K562 treated with DMSO at 1 percent for 48 hours (cell line): ENCODE measurements around the gene MGA. TPM values are rescaled to one million over a fixed set of nuclear protein-coding genes. Genes with fewer than 3 reads are reported as not detected.

ENCODE experiments used
- total RNA-seq: library from RNA; unstranded; fragments of 300-600 nt; gene quantifications from 2 replicates; pipeline ENCODE4 v1.2.3, GENCODE V29; 2022; ENCODE audit warnings: low replicate concordance; ENCODE audit errors: extremely low read depth

MGA gene
- not detected in 2 replicates for total RNA-seq

DNA sequence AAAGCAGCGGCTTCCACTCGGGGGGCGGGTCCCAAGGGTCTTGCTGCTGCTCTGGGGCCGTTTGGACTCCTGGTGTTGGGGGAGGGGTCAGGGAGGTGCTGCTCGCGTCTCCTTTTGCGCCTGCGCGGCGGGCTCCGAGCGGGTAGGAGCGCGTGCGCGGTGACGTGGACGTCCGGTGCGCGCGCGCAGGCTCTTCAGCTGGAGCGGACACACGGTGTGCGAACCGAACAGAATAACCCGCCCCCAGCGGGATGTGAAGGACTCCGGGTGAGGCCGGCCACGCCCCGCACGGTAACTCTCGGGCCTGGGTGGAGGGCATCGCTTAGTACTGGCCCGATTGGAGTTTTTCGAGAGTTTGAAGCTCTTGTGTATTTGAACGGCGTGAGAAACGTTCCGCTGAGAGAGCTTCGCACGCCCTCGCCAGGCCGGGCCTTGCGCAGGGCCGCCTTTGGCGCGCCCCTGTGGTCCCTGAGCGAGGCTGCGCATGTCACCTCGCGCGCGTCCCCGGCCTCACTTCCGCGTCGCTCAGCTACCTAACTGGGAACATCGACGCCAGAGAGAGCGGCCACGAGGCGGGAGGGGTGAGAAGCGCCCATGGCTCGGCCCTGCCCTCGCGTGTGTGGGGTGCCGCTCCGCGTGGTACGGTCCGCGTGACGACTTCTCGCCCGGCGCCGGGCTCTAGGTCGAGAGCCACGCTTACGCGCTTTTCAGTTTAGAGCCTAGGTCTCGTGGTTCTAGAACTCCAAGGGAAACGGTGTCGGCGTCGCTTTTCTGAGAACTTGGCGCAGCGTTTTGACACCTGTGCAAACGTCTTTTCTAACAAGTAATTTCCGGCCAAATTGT, at the start of gene MGA:
Gene MGA, plus strand, starts transcription at position 171 of the 843 bp plus-strand sequence.

DNA sequence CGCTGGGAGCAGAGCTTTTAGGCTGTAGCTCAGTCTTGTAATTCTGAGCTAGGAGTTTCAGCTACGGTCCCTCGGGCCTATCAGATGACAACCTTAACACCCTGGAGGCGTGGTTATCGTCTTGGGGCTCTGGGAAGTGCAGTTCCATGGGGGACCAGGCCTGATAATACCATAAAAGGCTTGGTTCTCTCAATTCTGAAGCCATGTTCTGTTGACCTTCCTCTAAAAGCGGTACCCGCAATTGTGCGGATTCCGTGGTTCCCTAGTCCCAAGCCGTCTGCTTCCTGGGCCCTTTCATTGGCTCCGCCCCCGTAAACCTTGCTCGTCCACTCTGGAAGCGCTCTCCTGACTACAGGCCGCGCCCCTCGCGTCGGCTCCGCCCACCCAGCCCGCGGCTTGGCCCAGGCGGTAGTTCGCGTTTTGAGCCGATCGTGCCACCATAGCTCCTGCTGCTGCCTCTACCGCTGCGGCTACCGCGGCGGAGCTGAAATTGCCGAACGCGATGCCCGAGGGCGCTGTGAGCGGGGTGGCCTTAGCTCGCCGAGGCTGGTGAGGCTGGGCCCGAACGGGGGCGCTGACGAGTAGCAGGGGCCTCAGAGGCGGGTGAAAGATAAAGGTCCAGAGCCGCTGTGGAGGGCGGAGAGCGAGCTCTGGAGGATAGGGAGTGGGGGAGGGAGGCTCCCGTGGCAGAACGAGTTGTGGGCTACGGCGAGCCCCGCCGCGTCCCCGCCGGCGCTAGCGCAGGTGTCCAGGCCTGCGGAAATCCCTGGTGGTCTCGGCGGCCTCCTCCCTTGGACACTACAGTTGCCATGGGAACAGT, 114.1 kb downstream of the MGA start, which contains the start of gene MAPKBP1:
Gene MAPKBP1, plus strand, starts transcription at position 423 of the 820 bp plus-strand sequence. CDS start 792 bp downstream, outside the sequence.

Other genes with a start within 250 kb of the MGA start
- gene RTF1, start 243.3 kb upstream of the MGA start, total RNA-seq = not detected in 2 replicates
- not detected in 2 replicates for gene ITPKA, start 166.5 kb upstream of the MGA start, total RNA-seq
- not detected in 2 replicates for gene LTK, start 146.6 kb upstream of the MGA start, total RNA-seq
- 59.5 TPM in 1 of 2 replicates, not detected in the other for gene RPAP1, start 116.1 kb upstream of the MGA start, total RNA-seq
- gene TYRO3, start 101.2 kb upstream of the MGA start, total RNA-seq = not detected in 2 replicates
- gene MAPKBP1, start 114.1 kb downstream of the MGA start, total RNA-seq = not detected in 2 replicates
- gene JMJD7, start 167.7 kb downstream of the MGA start, total RNA-seq = not detected in 2 replicates
- gene PLA2G4B, start 178.4 kb downstream of the MGA start, total RNA-seq = not detected in 2 replicates
- gene SPTBN5, start 233.6 kb downstream of the MGA start, total RNA-seq = not detected in 2 replicates